ENCODE data around the gene DEFB124.
"Not testable (repeated sequence)": the region's sequence is repeated elsewhere in the genome, so short reads cannot be mapped to it uniquely, and the experiment has no call there.

The DEFB124 gene

DNA sequence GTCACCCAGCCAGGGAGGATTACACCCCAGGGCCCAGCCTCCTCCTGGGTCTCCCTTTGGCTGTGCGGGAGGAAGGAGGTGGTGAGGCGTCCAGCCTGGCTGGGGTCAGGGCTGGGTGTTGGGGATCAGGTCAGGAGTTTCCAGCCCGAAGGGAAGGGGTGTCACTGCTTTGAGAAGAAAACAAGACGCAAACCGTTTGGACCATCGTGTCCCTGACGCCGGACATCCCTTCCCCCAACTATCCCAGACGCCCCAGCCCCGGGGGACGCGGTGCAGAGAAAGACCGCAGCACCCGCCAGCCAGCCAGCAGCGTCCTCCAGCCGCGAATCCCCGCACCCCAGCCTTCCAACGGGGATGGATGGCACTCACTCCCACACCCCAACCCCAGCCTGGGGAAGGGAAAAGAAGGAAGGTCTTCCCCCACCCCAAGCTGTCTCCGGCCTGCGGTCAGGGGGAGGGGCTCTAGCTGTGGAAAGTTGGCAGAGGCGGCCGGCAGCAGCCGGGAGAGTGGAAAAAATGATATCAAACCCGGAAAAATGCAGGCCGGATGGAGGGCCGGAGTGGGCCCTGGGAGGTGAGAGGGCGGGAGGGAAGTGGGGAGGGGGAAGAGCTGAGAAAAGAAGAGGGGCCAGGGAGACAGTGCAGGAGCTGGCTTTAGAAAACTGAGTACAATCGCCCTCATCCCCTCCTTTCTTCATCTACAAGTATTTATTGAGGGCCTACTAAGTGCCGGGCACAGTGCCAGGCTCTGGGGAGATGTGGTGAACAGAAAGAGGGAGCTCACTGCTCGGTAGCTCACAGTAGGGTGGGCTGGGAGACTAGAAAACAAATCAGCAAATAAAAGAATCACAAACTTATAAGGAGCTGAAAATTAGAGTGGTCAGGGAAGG is 10.8 kb upstream of the DEFB124 start:
- FAIRE-seq = no peak

DNA sequence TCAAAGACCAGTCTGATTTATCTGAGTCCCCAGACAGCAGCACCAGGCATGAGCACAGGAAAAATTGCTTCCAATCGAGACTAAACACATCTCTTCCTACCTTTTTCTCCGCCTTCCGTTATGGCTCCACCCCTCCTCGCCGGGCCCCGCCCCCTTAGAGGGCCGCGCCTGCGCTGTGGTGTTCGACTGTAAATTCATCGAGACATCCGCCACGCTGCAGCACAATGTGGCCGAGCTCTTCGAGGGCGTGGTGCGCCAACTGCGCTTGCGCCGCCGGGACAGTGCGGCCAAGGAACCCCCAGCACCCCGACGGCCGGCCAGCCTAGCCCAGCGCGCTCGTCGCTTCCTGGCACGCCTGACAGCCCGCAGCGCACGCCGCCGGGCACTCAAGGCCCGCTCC is 9.1 kb upstream of the DEFB124 start:
- FAIRE-seq = no peak

DNA sequence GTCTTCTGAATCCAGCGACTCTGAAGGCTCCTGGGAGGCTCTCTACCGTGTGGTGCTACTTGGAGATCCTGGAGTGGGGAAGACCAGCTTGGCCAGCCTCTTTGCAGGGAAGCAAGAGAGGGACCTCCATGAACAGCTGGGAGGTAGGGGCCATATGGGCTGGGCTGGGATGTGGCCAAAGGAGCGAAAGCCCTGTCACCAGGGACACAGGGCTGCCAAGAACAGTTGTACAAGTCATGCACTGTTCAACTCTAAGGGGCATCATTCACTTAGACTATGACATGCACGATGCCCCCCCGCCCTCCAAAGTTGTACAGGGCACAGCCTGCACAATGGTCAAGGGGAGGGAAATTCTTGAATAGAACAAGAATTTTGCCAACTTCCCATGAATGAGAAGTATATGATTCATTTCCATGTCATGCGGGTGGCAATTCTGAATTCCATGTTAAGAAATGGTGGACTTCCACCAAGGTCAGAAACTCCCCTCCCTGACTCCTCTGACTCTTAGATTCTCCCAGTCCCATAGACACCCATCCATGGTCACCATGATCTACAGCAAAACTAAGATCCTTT is 1.8 kb upstream of the DEFB124 start:
- FAIRE-seq = no peak

DNA sequence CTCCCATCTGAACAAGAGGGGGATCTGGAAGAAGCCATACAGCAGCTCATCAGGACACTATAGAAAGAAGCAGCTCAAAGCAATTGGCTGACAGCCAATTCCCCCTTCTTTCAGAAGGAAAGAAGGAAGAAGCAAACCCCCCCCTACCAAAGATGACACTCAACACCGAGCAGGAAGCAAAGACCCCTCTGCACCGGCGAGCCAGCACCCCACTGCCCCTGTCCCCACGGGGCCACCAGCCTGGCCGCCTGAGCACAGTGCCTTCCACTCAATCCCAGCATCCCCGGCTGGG is 1.3 kb upstream of the DEFB124 start:
- no peak for FAIRE-seq

DNA sequence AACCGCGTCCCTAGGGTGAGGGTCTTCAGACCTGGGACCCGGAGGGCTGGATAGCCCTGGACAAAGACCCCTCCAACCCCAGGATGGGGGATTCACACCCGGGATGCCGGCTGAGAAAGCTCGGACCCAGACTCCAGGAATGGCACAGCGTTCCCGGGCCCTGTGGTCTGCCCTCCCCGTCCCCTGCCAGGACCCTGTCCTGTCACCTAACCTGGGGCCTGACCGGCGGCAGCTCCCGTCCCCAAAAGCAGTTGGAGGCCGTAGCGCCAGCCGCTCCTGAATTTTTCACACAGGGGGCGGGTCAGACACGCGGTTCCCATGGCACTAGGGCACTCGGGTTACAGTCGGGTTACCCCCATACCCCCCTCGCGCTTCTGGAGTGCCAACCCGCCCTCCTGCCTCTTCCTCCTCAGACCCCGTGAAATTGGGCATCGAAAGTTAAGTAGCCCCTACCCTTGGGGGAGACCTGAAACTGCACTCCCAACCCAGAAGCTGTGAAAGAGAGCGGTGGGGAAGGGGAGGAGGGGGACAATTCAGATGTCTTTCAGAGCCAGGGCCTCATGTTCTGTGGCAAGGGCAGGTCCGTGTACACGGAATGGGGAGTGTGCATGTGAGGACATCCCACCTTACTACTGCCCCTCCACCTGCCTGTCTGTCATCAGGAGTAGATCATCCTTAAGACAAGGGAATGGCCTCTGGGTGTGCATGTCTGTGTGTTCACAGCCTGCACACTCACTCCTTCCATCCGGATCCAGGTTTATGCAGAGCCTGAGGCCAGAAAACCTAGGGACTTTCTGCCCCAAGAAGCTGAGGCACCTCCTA is 756 bp upstream of the DEFB124 start:
- FAIRE-seq = no peak

DNA sequence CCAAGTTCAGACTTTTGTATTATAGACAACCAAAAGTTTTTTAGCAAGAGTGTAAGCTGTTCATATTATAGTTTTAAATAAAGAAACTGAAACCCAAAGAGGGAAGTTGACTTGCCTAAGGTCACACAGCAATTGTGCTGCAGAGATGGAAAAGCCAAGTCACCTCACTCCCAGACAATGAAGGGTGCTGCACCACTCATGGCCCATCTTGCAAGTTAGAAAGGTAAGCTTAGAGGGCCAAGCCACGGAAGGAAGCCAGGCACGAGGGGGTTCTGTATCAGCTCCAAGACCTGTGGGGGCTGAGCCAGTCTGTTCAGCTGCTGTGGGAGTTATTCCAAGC is 860 bp downstream of the DEFB124 start:
- no peak for FAIRE-seq

DNA sequence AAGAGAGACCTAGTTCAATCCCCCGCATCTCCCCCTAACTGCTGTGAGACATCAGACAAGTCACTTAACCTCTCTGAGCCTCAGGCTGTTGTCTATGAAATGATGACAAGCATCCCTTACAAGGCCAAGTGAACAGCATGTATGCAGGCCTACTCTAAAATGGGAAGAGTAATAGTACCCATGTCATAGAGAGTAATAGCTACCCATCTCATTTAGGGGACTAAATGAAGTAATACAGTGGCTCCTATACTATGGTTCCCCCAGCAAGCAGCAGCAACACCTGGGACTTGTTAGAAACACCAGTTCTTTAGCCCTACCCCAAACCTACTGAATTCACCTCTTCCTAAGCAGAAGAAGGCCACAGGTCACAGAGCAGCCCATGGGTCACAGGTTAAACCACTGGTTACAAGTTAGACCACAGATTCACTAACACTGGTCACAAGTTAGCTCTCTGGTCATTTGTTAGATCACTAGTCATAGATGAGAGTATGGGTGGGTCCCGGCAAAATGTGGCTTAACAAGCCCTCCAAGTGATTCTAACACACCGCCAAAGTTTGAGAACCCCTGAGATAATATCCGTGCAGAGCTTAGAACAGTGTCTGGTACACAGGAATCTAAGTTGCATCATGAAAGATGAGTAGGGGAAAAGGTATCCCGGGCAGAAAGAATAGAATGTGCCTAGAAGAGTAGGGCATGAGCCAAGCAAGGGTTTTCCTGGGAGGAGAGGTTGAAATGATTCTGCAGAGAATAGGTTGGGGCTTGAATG is 1.4 kb downstream of the DEFB124 start:
- no peak for FAIRE-seq

DNA sequence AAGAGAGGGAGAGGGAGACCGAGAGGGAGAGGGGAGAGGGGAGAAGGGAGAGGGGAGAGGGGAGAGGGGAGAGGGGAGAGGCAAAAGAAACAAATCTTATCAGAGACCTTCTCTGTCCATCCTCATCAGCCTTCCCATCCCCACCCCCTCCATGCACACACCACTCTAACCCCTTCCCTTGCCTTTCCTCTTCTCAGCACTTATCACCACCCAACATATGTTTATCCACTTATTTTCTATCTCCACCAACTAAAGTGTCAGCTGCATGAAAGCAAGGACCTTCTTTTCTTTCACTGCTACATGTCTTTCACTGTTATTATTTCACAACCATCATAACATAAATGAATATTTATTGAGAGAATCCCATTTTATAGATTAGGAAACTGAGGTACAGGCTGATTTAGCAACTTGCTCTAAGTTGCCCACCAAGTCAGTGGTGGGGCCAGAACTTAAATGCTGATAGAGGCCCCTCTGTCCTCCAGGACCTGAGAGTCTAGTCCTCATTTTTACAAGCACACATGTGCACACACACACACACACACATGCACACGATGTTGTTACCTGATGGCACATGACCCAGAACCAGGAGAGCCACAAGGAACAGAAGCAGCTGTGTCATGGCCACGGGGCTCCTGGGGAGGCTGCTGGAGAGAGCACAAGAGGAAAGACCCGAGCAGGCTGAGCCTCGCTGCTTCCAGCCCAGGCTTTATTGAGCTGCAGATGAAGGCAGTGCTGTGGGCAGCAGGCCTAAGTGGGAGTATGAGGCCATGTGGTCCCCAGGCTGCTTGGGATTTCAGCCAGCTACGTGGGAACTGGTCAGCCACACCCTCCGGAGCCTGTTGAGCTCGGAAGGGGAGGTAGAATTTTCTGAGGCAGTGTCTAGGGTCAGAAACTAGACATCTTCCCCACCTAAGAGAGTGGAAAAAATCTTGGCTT is 2.3 kb downstream of the DEFB124 start:
- no peak for FAIRE-seq

DNA sequence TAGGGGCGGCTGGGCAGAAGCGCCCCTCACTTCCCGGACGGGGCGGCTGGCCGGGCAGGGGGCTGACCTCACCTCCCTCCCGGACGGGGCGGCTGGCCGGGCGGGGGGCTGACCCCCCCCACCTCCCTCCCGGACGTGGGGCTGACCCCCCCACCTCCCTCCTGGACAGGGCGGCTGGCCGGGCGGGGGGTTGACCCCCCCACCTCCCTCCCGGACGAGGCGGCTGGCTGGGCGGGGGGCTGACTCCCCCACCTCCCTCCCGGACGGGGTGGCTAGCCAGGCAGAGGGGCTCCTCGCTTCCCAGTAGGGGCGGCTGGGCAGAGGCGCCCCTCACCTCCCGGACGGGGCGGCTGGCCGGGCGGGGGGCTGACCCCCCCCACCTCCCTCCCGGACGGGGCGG is 4.0 kb downstream of the DEFB124 start:
- FAIRE-seq = not testable (repeated sequence)

DNA sequence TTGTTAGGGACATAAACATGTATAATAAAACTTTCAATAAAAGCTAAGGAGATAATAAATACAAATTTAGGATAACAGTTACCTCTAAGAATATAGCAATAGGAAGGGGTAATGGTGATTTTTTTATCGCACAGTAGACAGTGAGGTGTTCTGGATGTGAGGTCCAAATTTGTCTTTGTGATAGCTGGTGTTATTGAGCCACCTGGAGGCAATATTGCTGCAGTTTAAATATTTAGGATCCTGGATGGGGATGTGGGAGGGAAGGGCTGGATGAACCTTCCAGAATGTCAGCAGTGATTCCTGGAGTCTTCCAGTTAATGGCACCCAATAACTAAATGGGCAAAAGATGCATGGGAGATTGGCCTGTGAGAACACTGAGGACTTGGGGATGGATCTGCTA is 20.6 kb downstream of the DEFB124 start:
- FAIRE-seq = no peak

DNA sequence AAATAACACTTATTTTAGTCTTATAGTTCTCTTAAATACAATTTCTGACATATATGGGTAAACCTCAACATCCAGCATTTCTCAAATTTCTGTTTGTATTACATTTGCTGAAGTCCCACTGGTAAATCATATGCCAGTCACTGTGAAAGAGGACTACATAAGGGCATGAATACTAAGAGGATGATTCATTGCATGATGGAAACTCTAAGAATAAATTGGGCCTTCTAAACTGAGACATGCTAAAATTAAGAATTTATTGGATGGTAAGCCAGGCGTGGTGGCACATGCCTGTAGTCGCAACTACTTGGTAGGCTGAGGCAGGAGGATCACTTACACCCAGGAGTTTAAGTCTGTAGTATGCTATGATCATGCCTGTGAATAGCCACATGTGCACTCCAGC is 22.4 kb downstream of the DEFB124 start:
- FAIRE-seq = no peak

DNA sequence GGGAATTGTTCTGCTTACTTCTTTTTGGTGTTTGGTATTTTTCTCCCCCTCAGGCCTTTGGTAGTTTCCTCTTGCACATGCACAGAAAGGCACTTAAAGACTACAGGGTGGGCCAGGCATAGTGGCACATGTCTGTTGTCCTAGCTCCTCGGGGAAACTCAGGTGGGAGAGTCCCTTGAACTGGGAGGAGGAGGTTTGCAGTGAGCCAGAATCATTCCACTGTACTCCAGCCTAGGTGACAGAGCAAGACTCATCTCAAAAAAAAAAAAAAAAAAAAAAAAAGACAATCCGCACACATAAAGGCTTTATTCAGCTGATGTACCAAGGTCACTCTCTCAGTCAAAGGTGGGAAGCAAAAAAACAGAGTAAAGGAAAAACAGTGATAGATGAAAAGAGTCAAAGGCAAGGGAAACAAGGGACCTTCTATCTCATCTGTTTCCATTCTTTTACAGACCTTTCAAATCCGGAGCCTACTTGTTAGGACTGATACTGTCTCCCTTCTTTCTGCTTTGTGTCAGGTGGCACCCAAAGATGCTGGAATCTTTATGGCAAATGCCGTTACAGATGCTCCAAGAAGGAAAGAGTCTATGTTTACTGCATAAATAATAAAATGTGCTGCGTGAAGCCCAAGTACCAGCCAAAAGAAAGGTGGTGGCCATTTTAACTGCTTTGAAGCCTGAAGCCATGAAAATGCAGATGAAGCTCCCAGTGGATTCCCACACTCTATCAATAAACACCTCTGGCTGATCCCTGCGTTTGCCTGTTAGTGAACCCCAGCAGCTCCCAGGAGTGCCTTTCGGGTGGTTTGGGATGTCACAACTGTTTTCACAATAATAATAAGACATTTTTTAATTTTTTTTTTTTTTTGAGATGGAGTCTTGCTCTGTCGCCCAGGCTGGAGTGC is 25.2 kb downstream of the DEFB124 start:
- no peak for FAIRE-seq

DNA sequence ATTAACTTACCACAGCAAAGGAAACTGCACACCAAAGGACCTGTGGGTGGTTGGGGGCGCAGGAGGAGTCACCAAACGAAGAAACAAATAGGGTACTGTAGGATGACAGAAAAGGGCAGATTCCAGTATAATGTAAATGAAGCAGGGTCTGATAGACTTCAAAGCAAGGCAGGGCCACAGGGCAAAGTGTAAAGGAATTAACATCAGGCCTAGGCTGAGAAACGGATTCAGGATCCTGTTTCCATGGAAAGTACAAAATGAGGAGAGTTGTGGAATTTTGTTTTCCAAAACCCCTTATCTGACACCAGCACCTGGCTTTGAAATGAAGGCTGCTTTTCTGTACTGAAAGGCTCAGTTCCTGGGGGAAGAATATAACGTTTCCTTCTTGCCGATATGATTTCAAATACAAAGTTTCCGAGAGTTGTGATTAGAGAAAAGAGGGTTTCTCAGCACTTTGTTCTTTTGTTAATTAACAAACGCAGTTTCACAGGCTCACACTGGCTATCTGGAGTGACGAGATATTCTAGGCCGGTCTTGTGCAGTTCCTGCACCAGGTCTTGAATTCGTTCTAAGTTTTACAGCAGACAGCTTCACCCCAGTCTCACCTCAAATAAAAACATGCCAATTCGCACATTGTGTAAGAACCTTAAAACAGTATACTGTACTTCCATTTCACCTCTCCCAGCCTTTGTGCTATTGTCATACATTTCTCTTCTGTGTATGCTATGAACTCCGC is 28.7 kb downstream of the DEFB124 start:
- FAIRE-seq = no peak

DNA sequence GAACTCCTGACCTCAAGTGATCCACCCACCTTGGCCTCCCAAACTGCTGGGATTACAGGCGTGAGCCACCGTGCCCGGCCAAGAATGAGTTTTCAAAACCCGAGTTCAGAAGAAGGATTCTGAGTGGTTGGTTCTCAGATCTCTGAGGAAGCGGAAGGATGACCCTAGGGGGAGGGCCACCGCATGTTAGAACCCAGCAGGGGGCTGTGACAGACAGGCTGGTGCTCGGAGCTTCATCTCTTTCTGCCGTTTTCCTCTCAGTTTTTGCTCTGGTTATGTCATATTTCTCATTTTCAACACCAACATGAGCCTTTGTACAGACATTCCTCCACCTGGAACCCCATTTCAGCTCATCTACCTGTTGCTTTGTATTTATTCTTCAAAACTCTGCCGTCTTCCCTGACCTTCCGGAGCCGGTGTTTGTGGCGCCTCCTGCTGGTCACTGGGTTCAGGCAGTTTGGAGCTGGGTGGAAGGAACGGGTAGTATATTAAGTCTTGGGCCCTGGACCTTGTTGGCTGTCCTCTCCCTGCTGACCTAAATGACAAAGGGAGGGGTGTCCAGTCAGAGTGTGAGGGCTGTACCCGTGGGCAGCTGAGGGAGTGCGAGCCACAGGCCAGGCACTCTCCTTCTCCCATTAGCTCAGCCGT is 34.8 kb downstream of the DEFB124 start, which contains the start of gene DEFB123:
Gene DEFB123 (plus strand): TSS at position 621 of the 648 bp plus-strand sequence. CDS start 67 bp downstream, outside the sequence.
- no peak for FAIRE-seq

DNA sequence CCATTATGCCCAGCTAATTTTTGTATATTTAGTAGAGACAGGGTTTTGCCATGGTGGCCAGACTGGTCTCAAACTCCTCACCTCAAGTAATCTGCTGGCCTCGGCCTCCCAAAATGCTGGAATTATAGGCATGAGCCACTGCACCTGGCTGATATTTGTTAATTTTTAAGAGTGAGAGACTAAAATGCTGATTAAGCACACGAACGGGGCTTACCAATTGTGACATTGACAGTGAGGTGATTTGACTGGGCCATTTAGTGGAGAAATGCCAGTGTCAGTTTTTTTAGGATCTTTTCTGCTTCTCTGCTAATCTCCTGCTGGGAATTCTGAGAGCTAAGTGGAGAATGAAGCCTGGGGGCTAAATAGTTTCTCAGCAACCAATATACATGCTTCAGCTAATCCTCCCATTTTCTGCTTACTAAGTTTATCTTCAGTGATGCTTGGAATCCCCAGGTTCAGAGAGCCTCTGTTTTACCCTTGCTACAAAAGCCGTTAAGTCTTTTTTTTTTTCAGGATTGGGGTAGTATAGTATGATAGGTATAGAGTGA is 44.3 kb downstream of the DEFB124 start:
- FAIRE-seq = no peak

DNA sequence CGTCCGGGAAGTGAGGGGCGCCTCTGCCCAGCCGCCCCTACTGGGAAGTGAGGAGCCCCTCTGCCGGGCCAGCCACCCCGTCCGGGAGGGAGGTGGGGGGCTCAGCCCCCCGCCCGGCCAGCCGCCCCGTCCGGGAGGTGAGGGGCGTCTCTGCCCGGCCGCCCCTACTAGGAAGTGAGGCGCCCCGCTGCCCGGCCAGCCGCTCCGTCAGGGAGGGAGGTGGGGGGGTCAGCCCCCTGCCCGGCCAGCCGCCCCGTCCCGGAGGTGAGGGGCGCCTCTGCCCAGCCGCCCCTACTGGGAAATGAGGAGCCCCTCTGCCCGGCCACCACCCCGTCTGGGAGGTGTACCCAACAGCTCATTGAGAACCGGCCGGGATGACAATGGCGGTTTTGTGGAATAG is 47.4 kb downstream of the DEFB124 start:
- FAIRE-seq = not testable (repeated sequence)

DNA sequence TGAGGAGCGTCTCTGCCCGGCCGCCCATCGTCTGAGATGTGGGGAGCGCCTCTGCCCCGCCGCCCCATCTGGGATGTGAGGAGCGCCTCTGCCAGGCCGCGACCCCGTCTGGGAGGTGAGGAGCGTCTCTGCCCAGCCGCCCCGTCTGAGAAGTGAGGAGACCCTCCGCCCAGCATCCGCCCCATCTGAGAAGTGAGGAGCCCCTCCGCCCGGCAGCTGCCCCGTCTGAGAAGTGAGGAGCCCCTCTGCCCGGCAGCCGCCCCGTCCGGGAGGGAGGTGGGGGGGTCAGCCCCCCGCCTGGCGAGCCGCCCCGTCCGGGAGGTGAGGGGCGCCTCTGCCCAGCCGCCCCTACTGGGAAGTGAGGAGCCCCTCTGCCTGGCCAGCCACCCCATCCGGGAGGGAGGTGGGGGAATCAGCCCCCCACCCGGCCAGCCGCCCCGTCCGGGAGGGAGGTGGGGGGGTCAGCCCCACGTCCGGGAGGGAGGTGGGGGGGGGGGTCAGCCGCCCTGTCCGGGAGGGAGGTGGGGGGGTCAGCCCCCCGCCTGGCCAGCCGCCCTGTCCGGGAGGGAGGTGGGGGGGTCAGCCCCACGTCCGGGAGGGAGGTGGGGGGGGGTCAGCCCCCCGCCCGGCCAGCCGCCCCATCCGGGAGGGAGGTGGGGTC is 47.9 kb downstream of the DEFB124 start:
- not testable (repeated sequence) for FAIRE-seq

DNA sequence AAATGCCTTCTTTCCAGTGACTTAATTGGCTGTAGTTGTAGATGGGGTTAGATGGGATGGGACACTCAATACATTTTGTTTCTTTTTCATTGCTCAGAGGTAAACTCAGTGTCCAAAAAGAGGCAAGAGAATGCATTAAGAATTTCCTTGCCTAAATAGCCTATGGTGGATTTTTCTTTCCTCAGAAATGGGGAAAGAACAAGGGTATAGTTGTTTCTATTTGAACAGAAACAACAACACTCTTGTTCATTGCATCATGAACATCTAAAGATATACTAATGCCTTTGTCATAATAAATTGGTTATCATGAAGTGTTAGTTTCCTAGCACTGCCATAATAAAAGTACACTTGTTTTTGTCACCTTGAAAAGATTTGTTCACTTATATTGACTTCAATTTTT is 49.1 kb downstream of the DEFB124 start:
- no peak for FAIRE-seq

DNA sequence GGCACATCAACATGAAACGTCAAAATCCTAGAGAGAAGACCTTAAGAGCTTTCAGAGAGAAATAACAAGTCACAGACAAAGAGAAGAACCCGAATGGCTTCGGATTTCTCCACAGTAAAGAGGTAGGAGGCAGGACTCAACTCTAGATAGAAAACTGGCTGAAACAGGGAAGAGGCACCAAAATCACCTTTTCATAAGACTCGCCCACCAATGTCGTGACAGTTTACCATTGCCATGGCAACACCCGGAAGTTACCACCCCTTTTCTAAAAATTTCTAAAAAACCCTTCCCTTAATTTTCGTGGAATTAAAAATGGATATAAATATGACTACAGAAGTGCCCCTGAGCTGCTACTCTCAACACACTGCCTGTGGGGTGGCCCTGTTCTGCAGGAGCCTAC is 56.6 kb downstream of the DEFB124 start:
- no peak for FAIRE-seq
